OCI-LY3 (cell line): Measurements from ENCODE around the gene NCAPD3.

Experiments
- H2AFZ ChIP-seq: fragments of 200-600, 300-600 bp; shearing (Covaris generic); 2 replicates; pipeline ENCODE4 v1.6.0; 2014; ENCODE audit warnings: antibody characterized with exemption, low read depth, low read length
- H3K27ac ChIP-seq: fragments of 200-600, 300-600 bp; sonication (generic); 2 replicates; pipeline ENCODE4 v1.5.1; 2014; ENCODE audit warnings: mild to moderate bottlenecking, low read length, moderate library complexity, mixed read lengths
- H3K27me3 ChIP-seq: fragments of 200-600, 300-600 bp; sonication (generic); 2 replicates; pipeline ENCODE4 v1.6.1; 2014; ENCODE audit warnings: low read depth, low read length, mixed read lengths
- H3K36me3 ChIP-seq: fragments of 200-600, 300-600 bp; sonication (generic); replicated peaks from 2 replicates; pipeline ENCODE3; 2014; ENCODE audit warnings: low read depth, low read length, mixed read lengths
- H3K4me1 ChIP-seq: fragments of 300-600, 200-600 bp; sonication (generic); 2 replicates; pipeline ENCODE4 v1.6.1; 2014; ENCODE audit warnings: low read length, mixed read lengths
- H3K4me2 ChIP-seq: fragments of 200-600, 300-600 bp; sonication (generic); 2 replicates; pipeline ENCODE4 v1.6.1; 2014; ENCODE audit warnings: low read length, mixed read lengths
- H3K4me3 ChIP-seq: fragments of 300-600, 200-600 bp; sonication (generic); 2 replicates; pipeline ENCODE4 v1.5.1; 2014; ENCODE audit warnings: antibody characterized with exemption, mild to moderate bottlenecking, low read length, moderate library complexity
- H3K79me2 ChIP-seq: fragments of 300-600, 200-600 bp; shearing (Covaris generic); 2 replicates; pipeline ENCODE4 v1.6.1; 2014; ENCODE audit warnings: mild to moderate bottlenecking, low read length, mixed read lengths
- H3K9ac ChIP-seq: fragments of 300-600, 200-600 bp; shearing (Covaris generic); 2 replicates; pipeline ENCODE4 v1.6.0; 2014; ENCODE audit warnings: mild to moderate bottlenecking, low read length, moderate library complexity
- H3K9me3 ChIP-seq: fragments of 200-600, 300-600 bp; shearing (Covaris generic); 2 replicates; pipeline ENCODE4 v1.6.1; 2014; ENCODE audit warnings: low read length, mixed read lengths; ENCODE audit not compliant: insufficient read depth
- H4K20me1 ChIP-seq: fragments of 200-600, 300-600 bp; sonication (generic); 2 replicates; pipeline ENCODE4 v1.6.1; 2016; ENCODE audit warnings: low read length, mixed read lengths; ENCODE audit not compliant: insufficient read depth
- EZH2phosphoT487 ChIP-seq: fragments of 200-600 bp; shearing (Covaris generic); IDR thresholded peaks from 2 replicates; pipeline ENCODE4 v1.6.1; 2018; ENCODE audit warnings: antibody characterized with exemption, mixed run types, low read depth
- TF ChIP-seq, protein P1 (sequence below): fragments of 200-600, 300-600 bp; sonication (generic); IDR thresholded peaks from 2 replicates; pipeline ENCODE4 v1.5.1; 2014; ENCODE audit warnings: antibody characterized with exemption, low read length, low read depth

Gene NCAPD3, protein sequence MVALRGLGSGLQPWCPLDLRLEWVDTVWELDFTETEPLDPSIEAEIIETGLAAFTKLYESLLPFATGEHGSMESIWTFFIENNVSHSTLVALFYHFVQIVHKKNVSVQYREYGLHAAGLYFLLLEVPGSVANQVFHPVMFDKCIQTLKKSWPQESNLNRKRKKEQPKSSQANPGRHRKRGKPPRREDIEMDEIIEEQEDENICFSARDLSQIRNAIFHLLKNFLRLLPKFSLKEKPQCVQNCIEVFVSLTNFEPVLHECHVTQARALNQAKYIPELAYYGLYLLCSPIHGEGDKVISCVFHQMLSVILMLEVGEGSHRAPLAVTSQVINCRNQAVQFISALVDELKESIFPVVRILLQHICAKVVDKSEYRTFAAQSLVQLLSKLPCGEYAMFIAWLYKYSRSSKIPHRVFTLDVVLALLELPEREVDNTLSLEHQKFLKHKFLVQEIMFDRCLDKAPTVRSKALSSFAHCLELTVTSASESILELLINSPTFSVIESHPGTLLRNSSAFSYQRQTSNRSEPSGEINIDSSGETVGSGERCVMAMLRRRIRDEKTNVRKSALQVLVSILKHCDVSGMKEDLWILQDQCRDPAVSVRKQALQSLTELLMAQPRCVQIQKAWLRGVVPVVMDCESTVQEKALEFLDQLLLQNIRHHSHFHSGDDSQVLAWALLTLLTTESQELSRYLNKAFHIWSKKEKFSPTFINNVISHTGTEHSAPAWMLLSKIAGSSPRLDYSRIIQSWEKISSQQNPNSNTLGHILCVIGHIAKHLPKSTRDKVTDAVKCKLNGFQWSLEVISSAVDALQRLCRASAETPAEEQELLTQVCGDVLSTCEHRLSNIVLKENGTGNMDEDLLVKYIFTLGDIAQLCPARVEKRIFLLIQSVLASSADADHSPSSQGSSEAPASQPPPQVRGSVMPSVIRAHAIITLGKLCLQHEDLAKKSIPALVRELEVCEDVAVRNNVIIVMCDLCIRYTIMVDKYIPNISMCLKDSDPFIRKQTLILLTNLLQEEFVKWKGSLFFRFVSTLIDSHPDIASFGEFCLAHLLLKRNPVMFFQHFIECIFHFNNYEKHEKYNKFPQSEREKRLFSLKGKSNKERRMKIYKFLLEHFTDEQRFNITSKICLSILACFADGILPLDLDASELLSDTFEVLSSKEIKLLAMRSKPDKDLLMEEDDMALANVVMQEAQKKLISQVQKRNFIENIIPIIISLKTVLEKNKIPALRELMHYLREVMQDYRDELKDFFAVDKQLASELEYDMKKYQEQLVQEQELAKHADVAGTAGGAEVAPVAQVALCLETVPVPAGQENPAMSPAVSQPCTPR (N-terminal part only)

DNA sequence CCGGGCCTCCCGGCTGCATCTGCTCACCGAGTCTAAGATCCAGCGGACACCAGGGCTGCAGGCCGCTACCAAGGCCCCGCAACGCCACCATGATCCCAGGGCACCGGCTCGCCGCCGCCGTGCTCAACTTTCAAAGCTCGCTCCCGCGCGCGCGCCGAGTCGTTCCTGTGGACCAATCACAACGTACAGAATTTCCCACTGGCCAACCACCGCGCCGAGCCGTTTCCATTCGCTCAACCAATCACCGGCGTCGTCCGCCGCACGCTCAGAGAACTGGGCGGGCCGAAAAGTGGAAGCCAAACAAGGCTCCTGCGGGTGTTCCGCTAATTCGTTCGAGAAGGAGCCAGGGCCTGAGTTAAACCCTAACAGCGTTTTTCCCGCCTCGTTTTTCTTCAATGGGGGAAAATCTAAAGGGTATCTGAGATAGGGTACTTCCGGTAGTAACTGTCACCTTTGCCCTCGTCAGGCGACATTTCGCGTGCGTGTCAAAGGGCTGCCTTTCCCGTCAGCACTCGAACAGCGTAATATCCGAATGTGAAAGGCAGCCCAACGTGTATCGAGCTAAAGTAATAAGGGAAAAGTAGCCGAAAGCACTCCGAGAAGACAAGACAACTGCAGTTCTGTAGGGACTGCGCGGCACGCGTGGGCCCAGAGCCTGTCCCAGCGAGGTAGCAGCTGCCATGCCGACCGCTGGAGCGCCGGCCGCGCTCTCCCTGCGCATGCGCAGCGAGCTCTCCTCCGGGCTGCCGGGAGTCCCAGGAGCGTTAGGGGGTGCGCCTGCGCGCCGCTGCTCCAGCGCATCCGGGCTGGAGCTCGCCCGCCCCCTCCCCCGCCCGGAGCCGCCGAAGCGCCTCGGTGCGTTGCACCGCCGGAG is at the start of gene NCAPD3, which contains the start of gene VPS26B:
TSS of gene NCAPD3 (minus strand) at position 132 of the 874 bp plus-strand sequence. CDS start at position 91, 41 bp downstream.
TSS of gene VPS26B (plus strand) at position 836 of the 874 bp plus-strand sequence. CDS start 452 bp downstream, outside the sequence.
- TF ChIP-seq, protein P1, sequence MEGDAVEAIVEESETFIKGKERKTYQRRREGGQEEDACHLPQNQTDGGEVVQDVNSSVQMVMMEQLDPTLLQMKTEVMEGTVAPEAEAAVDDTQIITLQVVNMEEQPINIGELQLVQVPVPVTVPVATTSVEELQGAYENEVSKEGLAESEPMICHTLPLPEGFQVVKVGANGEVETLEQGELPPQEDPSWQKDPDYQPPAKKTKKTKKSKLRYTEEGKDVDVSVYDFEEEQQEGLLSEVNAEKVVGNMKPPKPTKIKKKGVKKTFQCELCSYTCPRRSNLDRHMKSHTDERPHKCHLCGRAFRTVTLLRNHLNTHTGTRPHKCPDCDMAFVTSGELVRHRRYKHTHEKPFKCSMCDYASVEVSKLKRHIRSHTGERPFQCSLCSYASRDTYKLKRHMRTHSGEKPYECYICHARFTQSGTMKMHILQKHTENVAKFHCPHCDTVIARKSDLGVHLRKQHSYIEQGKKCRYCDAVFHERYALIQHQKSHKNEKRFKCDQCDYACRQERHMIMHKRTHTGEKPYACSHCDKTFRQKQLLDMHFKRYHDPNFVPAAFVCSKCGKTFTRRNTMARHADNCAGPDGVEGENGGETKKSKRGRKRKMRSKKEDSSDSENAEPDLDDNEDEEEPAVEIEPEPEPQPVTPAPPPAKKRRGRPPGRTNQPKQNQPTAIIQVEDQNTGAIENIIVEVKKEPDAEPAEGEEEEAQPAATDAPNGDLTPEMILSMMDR: no peak
- no peak for TF ChIP-seq EZH2phosphoT487
- Histone ChIP-seq H3K36me3 (peaks cover 25% of the 10 kb centered on the region), H3K27ac (peak within 1 kb of the TSS; percentile 80), H3K9me3 (no peaks in the 10 kb centered on the region), H3K79me2 (peaks cover 57% of the 10 kb centered on the region), H3K27me3 (peaks cover 7% of the 10 kb centered on the region), H3K4me2 (peak within 1 kb of the TSS; percentile 93), H4K20me1 (peaks cover 52% of the 10 kb centered on the region), H2AFZ (peak within 1 kb of the TSS; percentile 95), H3K4me1 (peaks cover 29% of the 10 kb centered on the region), H3K4me3 (peak within 1 kb of the TSS; percentile 98), H3K9ac (peak within 1 kb of the TSS; percentile 95)

DNA sequence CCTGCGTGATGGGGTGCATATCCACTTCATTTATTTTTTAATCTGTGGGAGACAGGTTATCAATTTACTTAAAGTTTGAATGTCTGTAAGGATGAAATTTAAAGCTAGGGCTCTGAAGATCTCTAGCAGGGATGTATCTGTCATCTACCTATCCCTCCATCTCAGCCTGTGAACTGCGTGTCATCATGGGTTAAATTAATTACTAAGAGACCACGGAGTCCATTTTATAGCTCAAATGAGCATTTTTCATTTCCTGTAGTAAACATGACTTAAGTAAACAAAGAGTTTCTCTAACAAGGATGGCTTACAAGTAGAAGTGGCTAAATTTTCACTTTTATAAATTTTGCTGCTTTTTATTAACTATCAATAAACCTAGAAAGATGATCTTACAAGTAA is 49.5 kb upstream of the NCAPD3 start:
- no peak overlapping the region for H3K27ac ChIP-seq
- no peaks in the 10 kb centered on the region for H3K9me3 ChIP-seq
- no peaks in the 10 kb centered on the region for H3K36me3 ChIP-seq
- H3K4me2 ChIP-seq: no peak overlapping the region
- H2AFZ ChIP-seq: no peak overlapping the region
- no peaks in the 10 kb centered on the region for H3K4me1 ChIP-seq
- H3K9ac ChIP-seq: no peak overlapping the region
- H3K27me3 ChIP-seq: peaks cover 6% of the 10 kb centered on the region
- H3K4me3 ChIP-seq: no peak overlapping the region
- H3K79me2 ChIP-seq: no peaks in the 10 kb centered on the region
- TF ChIP-seq EZH2phosphoT487: no peak
- TF ChIP-seq, protein P1: no peak
- no peaks in the 10 kb centered on the region for H4K20me1 ChIP-seq

DNA sequence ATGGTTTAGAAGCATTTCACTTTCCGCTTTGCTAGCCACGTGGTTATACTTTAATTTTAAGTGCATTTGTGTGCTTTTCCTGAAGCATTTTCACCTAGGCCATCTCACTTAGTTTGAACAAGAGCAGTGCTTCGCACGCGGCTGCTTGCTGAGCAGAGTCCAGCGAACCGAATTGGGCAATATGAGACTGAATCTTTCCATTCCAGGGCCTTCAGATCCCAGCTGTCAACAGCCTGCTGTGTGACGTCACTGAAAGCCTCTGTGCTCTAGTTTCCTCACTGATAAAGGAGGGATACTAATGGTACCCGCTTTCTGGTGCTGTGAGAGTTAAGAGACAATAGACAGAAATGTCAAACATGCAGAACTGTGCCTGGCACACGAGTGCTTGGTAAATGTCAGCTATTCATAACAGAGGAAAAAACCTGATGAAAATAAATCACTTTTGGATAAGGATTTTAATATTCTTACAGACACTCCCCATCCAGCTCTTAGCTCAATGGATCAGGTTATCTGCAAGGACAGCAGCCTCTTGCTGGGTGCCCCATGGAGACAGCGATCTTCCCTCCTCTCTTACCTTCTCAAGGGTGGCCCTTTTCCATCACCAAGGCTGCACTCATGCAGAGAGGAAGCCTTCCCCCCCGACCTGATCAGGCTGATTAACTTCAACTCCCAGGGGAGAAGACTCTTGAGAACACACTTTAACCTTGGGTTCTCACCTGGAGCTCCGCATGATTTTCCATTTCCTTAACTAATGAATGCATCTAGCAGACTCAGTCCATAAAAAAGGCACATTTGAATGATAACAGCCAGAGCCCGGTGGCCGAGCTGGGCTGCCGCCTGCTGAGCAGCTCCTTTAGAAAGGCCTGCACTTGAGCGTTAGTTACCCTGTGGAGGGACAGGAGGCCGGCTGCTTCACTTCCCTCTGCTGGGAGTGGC is 48.9 kb upstream of the NCAPD3 start:
- Histone ChIP-seq H3K79me2 (no peaks in the 10 kb centered on the region), H3K27me3 (peaks cover 6% of the 10 kb centered on the region), H3K9ac (no peak overlapping the region), H3K4me1 (no peaks in the 10 kb centered on the region), H3K27ac (no peak overlapping the region), H3K9me3 (no peaks in the 10 kb centered on the region), H4K20me1 (no peaks in the 10 kb centered on the region), H2AFZ (no peak overlapping the region), H3K4me2 (no peak overlapping the region), H3K4me3 (no peak overlapping the region), H3K36me3 (no peaks in the 10 kb centered on the region)
- no peak for TF ChIP-seq EZH2phosphoT487
- TF ChIP-seq, protein P1: no peak
